HepG2 (cell line): ENCODE data around the gene HMGCS2. TPM values are rescaled to one million over a fixed set of nuclear protein-coding genes. Genes with fewer than 3 reads are reported as not detected.

ENCODE experiments used
- ATAC-seq: fragments of 200-7000 bp; cut with Tn5 transposase; 3 replicates; pipeline ENCODE4 v1.9.1; 2020; ENCODE audit warnings: mild to moderate bottlenecking, moderate library complexity
- BruUV-seq: library from RNA; stranded (reverse); fragments of 400-500 nt; replicated peaks from 2 replicates; lab custom pipeline; 2021; lab: Mats Ljungman, UMichigan
- CTCF ChIA-PET: fragments of 300-600 bp; formaldehyde crosslinking; extraction: SDS; loops from one replicate; lab custom pipeline; 2021; ENCODE audit warnings: low total read pairs, inconsistent platforms, low intra/inter-chr PET ratio; lab: Yijun Ruan, JAX
- POLR2A ChIA-PET: fragments of 350-600 bp; sonication (Branson Sonifier 250); formaldehyde crosslinking; loops from one replicate; lab custom pipeline; 2020; ENCODE audit warnings: antibody characterized with exemption, inconsistent platforms; lab: Yijun Ruan, JAX
- DNase-seq: peaks from one replicate; pipeline ENCODE4 v3.0.0-alpha.2; 2015; ENCODE audit warnings: low spot score
- FAIRE-seq: peaks from 3 replicates; lab custom pipeline; 2011; peaks lifted over from hg19 to GRCh38; lab: Jason Lieb, UNC
- H2AFZ ChIP-seq: one replicate; pipeline ENCODE4 v1.6.1; 2011; ENCODE audit warnings: low read length, inconsistent platforms
- H3K27ac ChIP-seq: fragments of 300-600 bp; 3 replicates; pipeline ENCODE4 v1.8.0; 2011; ENCODE audit warnings: mixed run types, mild to moderate bottlenecking, mixed read lengths, low read length, inconsistent platforms; ENCODE audit not compliant: insufficient read depth; ENCODE audit errors: extremely low read length
- H3K27me3 ChIP-seq, 2 experiments: fragments of 200-600 bp in 1 of 2; 2 replicates in 1 of 2; 3 replicates in 1 of 2; pipeline versions ENCODE4 v1.6.0 to v1.8.0; 2011; ENCODE audit warnings: low read length in 2 of 2, mild to moderate bottlenecking in 2 of 2, moderate library complexity in 2 of 2, inconsistent platforms in 1 of 2; ENCODE audit not compliant: insufficient read depth in 2 of 2, control insufficient read depth in 1 of 2
- H3K36me3 ChIP-seq, 2 experiments: fragments of 200-600 bp in 1 of 2; replicated peaks in 1 of 2; 2 replicates in 1 of 2; 3 replicates in 1 of 2; pipeline versions ENCODE4 v1.5.1 to v1.8.0; 2011; ENCODE audit warnings: low read length in 2 of 2, inconsistent platforms in 1 of 2; ENCODE audit not compliant: insufficient read depth in 2 of 2, control insufficient read depth in 1 of 2
- H3K4me1 ChIP-seq: 2 replicates; pipeline ENCODE4 v1.5.1; 2012; ENCODE audit warnings: low read length, inconsistent platforms; ENCODE audit not compliant: insufficient read depth
- H3K4me2 ChIP-seq: 2 replicates; pipeline ENCODE4 v1.6.0; 2011; ENCODE audit warnings: low read depth, low read length, inconsistent platforms
- H3K4me3 ChIP-seq, 3 experiments: fragments of 200-600 bp in 1 of 3; sonication (generic), shearing (Covaris generic) in 1 of 3; replicated peaks in 1 of 3; 2 replicates each; pipeline ENCODE4 v1.5.1; 2011 to 2016; ENCODE audit warnings: low read length in 3 of 3, inconsistent platforms in 2 of 3, low read depth in 2 of 3, mild to moderate bottlenecking in 2 of 3, control low read depth in 1 of 3, mixed read lengths in 1 of 3; ENCODE audit not compliant: insufficient read depth in 1 of 3
- H3K79me2 ChIP-seq: one replicate; pipeline ENCODE4 v1.6.1; 2011; ENCODE audit warnings: low read length, inconsistent platforms; ENCODE audit not compliant: insufficient read depth
- H3K9ac ChIP-seq: 2 replicates; pipeline ENCODE4 v1.6.0; 2011; ENCODE audit warnings: mild to moderate bottlenecking, low read depth, low read length, inconsistent platforms; ENCODE audit not compliant: insufficient read depth
- H3K9me3 ChIP-seq: 2 replicates; pipeline ENCODE4 v1.5.1; 2012; ENCODE audit warnings: mild to moderate bottlenecking, low read length
- H4K20me1 ChIP-seq: 2 replicates; pipeline ENCODE4 v1.6.0; 2011; ENCODE audit warnings: inconsistent platforms, mild to moderate bottlenecking, low read length, moderate library complexity; ENCODE audit not compliant: insufficient read depth
- FOXM1 ChIP-seq: sonication (generic); formaldehyde crosslinking; IDR thresholded peaks from 2 replicates; pipeline ENCODE4 v1.5.0; 2020; ENCODE audit warnings: missing genetic modification reagents
- HDAC2 ChIP-seq: sonication (generic); formaldehyde crosslinking; IDR thresholded peaks from 2 replicates; pipeline ENCODE4 v1.4.0; 2020; ENCODE audit warnings: missing genetic modification reagents
- IKZF4 ChIP-seq: sonication (generic); formaldehyde crosslinking; IDR thresholded peaks from 2 replicates; pipeline ENCODE4 v1.5.1; 2020; ENCODE audit warnings: borderline replicate concordance, mild to moderate bottlenecking, low read depth, missing genetic modification reagents; ENCODE audit errors: not compliant biosample characterization
- IRX3 ChIP-seq: sonication (generic); formaldehyde crosslinking; IDR thresholded peaks from 2 replicates; pipeline ENCODE4 v1.8.1; 2023; ENCODE audit warnings: mild to moderate bottlenecking, low read depth, missing genetic modification reagents, borderline replicate concordance
- NFIC ChIP-seq: IDR thresholded peaks from 2 replicates; pipeline ENCODE4 v1.6.1; 2012; ENCODE audit warnings: mild to moderate bottlenecking, low read length, inconsistent platforms
- SMYD3 ChIP-seq: sonication (generic); formaldehyde crosslinking; IDR thresholded peaks from 2 replicates; pipeline ENCODE4 v1.8.1; 2023; ENCODE audit warnings: mild to moderate bottlenecking, missing genetic modification reagents
- SNRNP70 ChIP-seq: fragments of 200-400 bp; formaldehyde crosslinking; IDR thresholded peaks from 2 replicates; pipeline ENCODE4 v1.6.1; 2017; ENCODE audit warnings: mild to moderate bottlenecking, low read depth, low read length, moderate library complexity
- TP53 ChIP-seq: sonication (generic); formaldehyde crosslinking; conservative IDR thresholded peaks from 2 replicates; pipeline ENCODE4 v1.4.0; 2020; ENCODE audit warnings: missing genetic modification reagents
- ZBTB42 ChIP-seq: sonication (generic); formaldehyde crosslinking; IDR thresholded peaks from 2 replicates; pipeline ENCODE4 v1.5.0; 2020; ENCODE audit warnings: mild to moderate bottlenecking, missing genetic modification reagents
- ZNF143 ChIP-seq: sonication (generic); formaldehyde crosslinking; IDR thresholded peaks from 2 replicates; pipeline ENCODE4 v1.4.0; 2020; ENCODE audit warnings: missing genetic modification reagents
- ZNF232 ChIP-seq: sonication (generic); formaldehyde crosslinking; IDR thresholded peaks from 2 replicates; pipeline ENCODE4 v1.4.0; 2020; ENCODE audit warnings: missing genetic modification reagents, borderline replicate concordance
- ZNF589 ChIP-seq: sonication (generic); formaldehyde crosslinking; conservative IDR thresholded peaks from 2 replicates; pipeline ENCODE4 v1.8.0; 2022; ENCODE audit warnings: mild to moderate bottlenecking, moderate library complexity, missing genetic modification reagents
- ZNF720 ChIP-seq: sonication (generic); formaldehyde crosslinking; IDR thresholded peaks from 2 replicates; pipeline ENCODE4 v1.4.0; 2020; ENCODE audit warnings: missing genetic modification reagents
- ZNF772 ChIP-seq: sonication (generic); formaldehyde crosslinking; IDR thresholded peaks from 2 replicates; pipeline ENCODE4 v1.5.0; 2020; ENCODE audit warnings: mild to moderate bottlenecking, missing genetic modification reagents
- ZSCAN30 ChIP-seq: sonication (generic); formaldehyde crosslinking; IDR thresholded peaks from 2 replicates; pipeline ENCODE4 v1.5.0; 2020; ENCODE audit warnings: mild to moderate bottlenecking, missing genetic modification reagents
- WGBS: methylation state at CpG from one replicate; pipeline ENCODE4 v1.1.6; 2017; ENCODE audit warnings: low lambda C conversion rate; 5-methylcytosine and 5-hydroxymethylcytosine counted together
- in situ Hi-C: cut with HindIII; loops from 2 replicates; pipeline ENCODE4 v1.10.0; 2017; ENCODE audit warnings: low pct_unique_long_range_greater_than_20kb; ENCODE audit not compliant: extremely low pct_ligation_motif_present
- intact Hi-C: fragments of 100-400 bp; cut with micrococcal nuclease; formaldehyde crosslinking; loops from one replicate; pipeline ENCODE4 v1.10.0; 2022; ENCODE audit not compliant: unreplicated experiment
- polyA plus RNA-seq, 8 experiments: library from polyadenylated mRNA; depleted of rRNA in 3 of 8; stranded (reverse) in 7 of 8; unstranded in 1 of 8; fragments of >200 nt; fragmentation: Illumina TruSeq in 4 of 8; extraction: Trizol in 4 of 8; gene quantifications; 2 replicates each; pipeline versions ENCODE4 v1.2.1 to v1.2.3, GENCODE V29; 2011 to 2016; ENCODE audit warnings: low read depth in 4 of 8, missing spikeins in 1 of 8, mixed read lengths in 1 of 8; ENCODE audit not compliant: insufficient read depth in 1 of 8
- total RNA-seq, 5 experiments: library from RNA; depleted of rRNA; stranded (reverse); fragments of >200 nt; fragmentation: Illumina TruSeq; extraction: Trizol; gene quantifications; 2 replicates each; pipeline ENCODE4 v1.2.3, GENCODE V29; 2016; ENCODE audit warnings: low read depth in 1 of 5
- TF ChIP-seq, protein P1 (sequence below): IDR thresholded peaks from 2 replicates; pipeline ENCODE4 v1.4.0; 2020; ENCODE audit warnings: mild to moderate bottlenecking, missing genetic modification reagents
- TF ChIP-seq, protein P2 (sequence below): sonication (generic); formaldehyde crosslinking; IDR thresholded peaks from 2 replicates; pipeline ENCODE4 v1.4.0; 2020; ENCODE audit warnings: mild to moderate bottlenecking, missing genetic modification reagents
- TF ChIP-seq, protein P3 (sequence below): sonication (generic); formaldehyde crosslinking; IDR thresholded peaks from 2 replicates; pipeline ENCODE4 v1.4.0; 2020; ENCODE audit warnings: missing genetic modification reagents, mild to moderate bottlenecking, borderline replicate concordance

The HMGCS2 gene
- total and polyA plus RNA-seq, 2 of the 13 experiments (the other 11 are each of a cell fraction or from before 2014, with no cell fraction given), result 0.44 to 1.5 TPM

DNA sequence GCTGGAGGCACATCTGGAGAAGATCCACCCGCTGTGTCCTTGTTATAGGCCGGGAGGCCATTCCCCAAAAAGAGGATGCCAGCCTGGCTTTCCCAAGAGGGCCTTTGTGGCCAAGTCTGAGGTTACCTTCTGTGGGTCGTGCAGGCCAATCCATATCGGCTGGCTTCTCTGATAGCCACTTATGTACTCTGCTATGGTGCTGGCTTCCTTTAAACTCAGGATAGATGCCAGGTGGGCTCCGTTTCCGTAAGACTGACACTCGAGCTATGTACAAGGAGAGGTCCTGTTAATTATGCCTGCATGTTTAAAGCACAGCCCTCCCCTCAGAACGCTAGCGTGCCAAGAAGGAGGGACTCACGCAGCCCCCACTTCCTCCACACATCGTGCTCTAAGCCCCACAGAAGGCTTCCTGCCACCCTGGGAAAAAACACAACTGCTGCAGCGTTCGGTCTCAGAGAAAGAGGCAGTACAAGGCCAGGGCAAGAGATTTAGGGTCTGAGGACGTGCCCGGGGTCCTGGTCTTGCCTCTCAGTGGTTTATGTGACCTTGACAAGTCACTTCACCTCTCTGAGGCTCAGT lies 31.0 kb upstream of the HMGCS2 start (continued):
- TF ChIP-seq, protein P1, sequence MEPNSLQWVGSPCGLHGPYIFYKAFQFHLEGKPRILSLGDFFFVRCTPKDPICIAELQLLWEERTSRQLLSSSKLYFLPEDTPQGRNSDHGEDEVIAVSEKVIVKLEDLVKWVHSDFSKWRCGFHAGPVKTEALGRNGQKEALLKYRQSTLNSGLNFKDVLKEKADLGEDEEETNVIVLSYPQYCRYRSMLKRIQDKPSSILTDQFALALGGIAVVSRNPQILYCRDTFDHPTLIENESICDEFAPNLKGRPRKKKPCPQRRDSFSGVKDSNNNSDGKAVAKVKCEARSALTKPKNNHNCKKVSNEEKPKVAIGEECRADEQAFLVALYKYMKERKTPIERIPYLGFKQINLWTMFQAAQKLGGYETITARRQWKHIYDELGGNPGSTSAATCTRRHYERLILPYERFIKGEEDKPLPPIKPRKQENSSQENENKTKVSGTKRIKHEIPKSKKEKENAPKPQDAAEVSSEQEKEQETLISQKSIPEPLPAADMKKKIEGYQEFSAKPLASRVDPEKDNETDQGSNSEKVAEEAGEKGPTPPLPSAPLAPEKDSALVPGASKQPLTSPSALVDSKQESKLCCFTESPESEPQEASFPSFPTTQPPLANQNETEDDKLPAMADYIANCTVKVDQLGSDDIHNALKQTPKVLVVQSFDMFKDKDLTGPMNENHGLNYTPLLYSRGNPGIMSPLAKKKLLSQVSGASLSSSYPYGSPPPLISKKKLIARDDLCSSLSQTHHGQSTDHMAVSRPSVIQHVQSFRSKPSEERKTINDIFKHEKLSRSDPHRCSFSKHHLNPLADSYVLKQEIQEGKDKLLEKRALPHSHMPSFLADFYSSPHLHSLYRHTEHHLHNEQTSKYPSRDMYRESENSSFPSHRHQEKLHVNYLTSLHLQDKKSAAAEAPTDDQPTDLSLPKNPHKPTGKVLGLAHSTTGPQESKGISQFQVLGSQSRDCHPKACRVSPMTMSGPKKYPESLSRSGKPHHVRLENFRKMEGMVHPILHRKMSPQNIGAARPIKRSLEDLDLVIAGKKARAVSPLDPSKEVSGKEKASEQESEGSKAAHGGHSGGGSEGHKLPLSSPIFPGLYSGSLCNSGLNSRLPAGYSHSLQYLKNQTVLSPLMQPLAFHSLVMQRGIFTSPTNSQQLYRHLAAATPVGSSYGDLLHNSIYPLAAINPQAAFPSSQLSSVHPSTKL, result 0 out of 2 replicates have a peak, but pooled peaks have one; percentile 8
- no peak for TF ChIP-seq FOXM1 (CRISPR knock-in tag)
- TF ChIP-seq, protein P2, sequence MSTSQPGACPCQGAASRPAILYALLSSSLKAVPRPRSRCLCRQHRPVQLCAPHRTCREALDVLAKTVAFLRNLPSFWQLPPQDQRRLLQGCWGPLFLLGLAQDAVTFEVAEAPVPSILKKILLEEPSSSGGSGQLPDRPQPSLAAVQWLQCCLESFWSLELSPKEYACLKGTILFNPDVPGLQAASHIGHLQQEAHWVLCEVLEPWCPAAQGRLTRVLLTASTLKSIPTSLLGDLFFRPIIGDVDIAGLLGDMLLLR, result no peak

DNA sequence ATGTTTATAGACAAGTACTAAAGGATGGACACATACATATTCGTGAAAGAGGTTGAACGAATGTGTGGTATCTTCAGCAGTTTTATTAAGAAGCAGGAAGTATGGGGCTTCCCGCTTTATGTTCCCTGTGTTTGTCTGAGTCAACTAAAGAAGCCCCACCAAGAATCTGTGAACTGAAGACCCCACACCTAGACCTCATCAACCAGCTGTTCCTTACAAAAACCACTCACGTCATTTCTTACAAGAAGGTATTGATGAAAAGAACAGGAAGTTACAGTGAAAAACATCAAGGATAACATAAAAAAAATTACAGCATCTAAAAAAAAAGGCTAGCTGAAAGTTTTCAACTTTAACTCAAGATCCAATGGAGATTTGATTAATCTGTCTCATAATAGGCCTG lies 30.3 kb upstream of the HMGCS2 start:
- no peaks in the 10 kb centered on the region for H3K9me3 ChIP-seq
- no peak overlapping the region for H3K27ac ChIP-seq
- ATAC-seq, result no peak
- peaks cover 48% of the 10 kb centered on the region for H3K4me1 ChIP-seq
- 51% methylated on average over 4 of the region's 4 CpGs for WGBS
- H3K79me2 ChIP-seq, result no peaks in the 10 kb centered on the region
- no peak for FAIRE-seq
- no peak overlapping the region for H2AFZ ChIP-seq
- no peaks in the 10 kb centered on the region for H4K20me1 ChIP-seq
- ChIA-PET CTCF (no interaction called here), POLR2A (no interaction called here)
- H3K9ac ChIP-seq, result no peak overlapping the region
- BruUV-seq, result no TSS peak
- in situ Hi-C loops, result no loop called here
- no peak for DNase-seq
- H3K27me3 ChIP-seq, result peaks cover 2 to 31% of the 10 kb centered on the region in 2 experiments; a peak in 4 of 5 replicates
- H3K4me3 ChIP-seq, result no peak overlapping the region
- H3K36me3 ChIP-seq, result no peaks in the 10 kb centered on the region
- intact Hi-C loops, result no loop called here
- no peak overlapping the region for H3K4me2 ChIP-seq
- no peak for TF ChIP-seq SMYD3 (CRISPR knock-in tag)
- TF ChIP-seq ZNF772, result no peak
- TF ChIP-seq ZSCAN30, result no peak
- TF ChIP-seq ZNF589, result no peak
- TF ChIP-seq ZNF720 (CRISPR knock-in tag), result no peak
- no peak for TF ChIP-seq ZNF232 (CRISPR knock-in tag)
- TF ChIP-seq HDAC2 (CRISPR knock-in tag), result no peak
- TF ChIP-seq, protein P3, sequence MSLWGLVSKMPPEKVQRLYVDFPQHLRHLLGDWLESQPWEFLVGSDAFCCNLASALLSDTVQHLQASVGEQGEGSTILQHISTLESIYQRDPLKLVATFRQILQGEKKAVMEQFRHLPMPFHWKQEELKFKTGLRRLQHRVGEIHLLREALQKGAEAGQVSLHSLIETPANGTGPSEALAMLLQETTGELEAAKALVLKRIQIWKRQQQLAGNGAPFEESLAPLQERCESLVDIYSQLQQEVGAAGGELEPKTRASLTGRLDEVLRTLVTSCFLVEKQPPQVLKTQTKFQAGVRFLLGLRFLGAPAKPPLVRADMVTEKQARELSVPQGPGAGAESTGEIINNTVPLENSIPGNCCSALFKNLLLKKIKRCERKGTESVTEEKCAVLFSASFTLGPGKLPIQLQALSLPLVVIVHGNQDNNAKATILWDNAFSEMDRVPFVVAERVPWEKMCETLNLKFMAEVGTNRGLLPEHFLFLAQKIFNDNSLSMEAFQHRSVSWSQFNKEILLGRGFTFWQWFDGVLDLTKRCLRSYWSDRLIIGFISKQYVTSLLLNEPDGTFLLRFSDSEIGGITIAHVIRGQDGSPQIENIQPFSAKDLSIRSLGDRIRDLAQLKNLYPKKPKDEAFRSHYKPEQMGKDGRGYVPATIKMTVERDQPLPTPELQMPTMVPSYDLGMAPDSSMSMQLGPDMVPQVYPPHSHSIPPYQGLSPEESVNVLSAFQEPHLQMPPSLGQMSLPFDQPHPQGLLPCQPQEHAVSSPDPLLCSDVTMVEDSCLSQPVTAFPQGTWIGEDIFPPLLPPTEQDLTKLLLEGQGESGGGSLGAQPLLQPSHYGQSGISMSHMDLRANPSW (CRISPR knock-in tag), result no peak
- TF ChIP-seq IKZF4 (CRISPR knock-in tag), result no peak
- TF ChIP-seq TP53 (CRISPR knock-in tag), result no peak
- no peak for TF ChIP-seq ZBTB42 (CRISPR knock-in tag)
- TF ChIP-seq IRX3, result no peak
- no peak for TF ChIP-seq NFIC
- no peak for TF ChIP-seq ZNF143 (CRISPR knock-in tag)
- no peak for TF ChIP-seq SNRNP70
